Measurements from ENCODE around the gene FBXO46.
"Not testable (repeated sequence)": the region's sequence is repeated elsewhere in the genome, so short reads cannot be mapped to it uniquely, and the experiment has no call there.

The FBXO46 gene

GRCh38 chr19:45766296-45766868 is 35.7 kb upstream of the FBXO46 start:
- DNase-seq (ENCODE audit: low spot score), result peak; percentile 66

- DNase-seq (ENCODE audit: low spot score), result peak; percentile 64
These were observed 35.1 kb upstream of the FBXO46 start for GRCh38 chr19:45765702-45766295.

GRCh38 chr19:45764945-45765701 is 34.4 kb upstream of the FBXO46 start:
- DNase-seq (ENCODE audit: low spot score), result peak; percentile 68

DNA sequence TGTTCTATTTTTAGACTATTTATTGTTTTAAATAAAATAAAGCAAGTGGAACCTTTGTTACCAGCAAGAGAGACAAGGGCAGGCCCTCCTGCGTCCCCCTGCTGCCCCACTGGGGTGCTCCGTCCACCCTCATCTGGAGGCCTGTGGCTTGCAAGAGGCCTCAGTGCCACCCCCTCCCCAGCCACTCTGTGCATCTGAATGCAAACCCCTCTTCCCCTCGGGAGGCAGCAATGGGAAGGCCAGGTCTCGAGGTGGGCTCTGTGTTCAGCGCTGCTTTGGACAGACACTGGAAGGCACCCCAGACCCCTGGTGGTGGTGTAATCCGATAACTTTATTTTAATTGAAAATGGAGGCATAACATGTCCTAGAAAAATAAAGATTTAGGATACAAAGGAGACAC is 33.8 kb upstream of the FBXO46 start:
- DNase-seq (ENCODE audit: low spot score), result peak; percentile 66

DNA sequence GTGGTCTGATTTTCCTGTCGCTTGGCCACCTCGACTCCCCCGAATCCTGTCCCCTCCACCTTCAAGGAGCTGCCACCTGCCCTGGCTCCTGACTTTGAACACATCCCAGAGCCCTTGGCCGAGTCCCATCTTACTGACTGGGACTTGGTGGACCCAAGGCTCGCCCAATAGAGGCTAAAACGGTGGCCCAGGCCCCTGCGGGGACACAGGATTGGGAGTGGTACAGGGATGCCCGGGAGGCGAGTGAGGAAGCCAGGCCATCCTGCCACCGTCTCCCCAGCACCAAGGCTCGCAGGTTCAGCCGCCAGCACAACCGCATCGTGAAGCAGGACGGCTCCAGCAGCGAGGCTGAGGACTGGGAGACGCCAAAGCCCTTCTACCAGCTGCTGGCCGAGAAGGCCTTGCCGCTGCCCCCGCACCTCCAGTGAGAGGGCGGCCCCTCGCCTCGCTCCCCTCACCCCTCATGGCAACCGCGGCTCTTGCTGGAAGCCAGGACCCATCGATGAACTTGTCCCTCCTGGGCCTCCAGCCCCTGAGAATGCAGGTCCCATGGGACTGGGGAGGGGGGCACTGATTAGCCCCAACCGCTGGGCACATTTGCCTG is 33.1 kb upstream of the FBXO46 start:
- peak; percentile 61 for DNase-seq (ENCODE audit: low spot score)

- DNase-seq (ENCODE audit: low spot score), result no peak
These were observed 32.4 kb upstream of the FBXO46 start for GRCh38 chr19:45762870-45763631.

DNA sequence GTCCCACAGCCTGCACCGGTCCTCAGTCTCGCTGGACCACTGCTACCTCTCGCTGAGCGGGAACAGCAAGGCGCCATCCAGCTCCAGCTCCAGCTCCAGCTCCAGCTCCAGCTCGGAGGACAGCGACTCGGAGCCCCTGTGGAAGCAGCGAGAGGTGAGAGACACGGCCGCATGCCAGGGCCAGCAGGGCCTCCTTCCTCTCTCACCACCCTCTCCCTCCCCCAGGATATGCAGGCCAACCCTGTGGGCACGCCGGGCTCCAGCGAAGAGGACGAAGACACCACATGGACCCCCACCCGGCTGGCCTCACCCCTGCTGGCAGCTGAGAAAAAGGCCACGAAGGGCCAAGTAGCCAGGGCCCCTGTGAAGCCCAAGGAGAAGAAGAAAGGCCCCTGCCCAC is 31.0 kb upstream of the FBXO46 start:
- no peak for DNase-seq (ENCODE audit: low spot score)

DNA sequence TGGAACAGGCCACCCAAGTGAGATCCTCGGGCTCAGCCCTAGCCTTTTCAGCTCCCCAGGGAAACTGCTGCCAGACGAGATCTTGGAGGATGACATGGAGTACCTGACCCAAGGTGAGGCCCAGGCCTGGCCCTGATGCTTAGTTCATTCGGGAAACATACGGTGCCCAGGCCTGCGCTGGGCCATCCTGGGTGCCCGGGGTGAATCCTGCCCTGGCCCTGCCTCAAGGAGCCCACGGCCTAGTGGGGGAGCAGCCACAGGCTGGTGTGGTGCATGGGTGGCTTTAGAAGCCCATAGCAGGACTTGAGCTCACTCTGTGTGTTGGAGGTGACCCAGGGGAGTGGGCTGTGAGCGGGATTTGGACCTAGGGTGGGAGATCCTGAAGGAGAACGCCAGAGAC is 28.2 kb upstream of the FBXO46 start:
- DNase-seq (ENCODE audit: low spot score), result no peak

DNA sequence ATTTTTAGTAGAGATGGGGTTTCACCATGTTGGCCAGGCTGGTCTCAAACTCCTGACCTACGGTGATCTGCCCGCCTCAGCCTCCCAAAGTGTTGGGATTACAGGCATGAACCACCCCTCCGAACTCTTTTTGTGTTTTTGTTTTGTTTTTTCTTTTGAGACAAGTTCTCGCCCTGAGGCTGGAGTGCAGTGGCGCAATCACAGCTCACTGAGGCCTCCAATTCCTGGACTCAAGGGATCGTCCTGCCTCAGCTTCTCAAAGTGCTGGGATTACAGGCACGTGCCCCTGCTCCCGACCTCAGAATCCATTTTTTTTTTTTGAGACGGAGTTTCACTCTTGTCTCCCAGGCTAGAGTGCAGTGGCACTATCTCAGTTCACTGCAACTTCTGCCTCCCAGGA is 27.0 kb upstream of the FBXO46 start:
- no peak for DNase-seq (ENCODE audit: low spot score)

- no peak for DNase-seq (ENCODE audit: low spot score)
These were observed 23.6 kb upstream of the FBXO46 start for GRCh38 chr19:45754323-45754722.

DNA sequence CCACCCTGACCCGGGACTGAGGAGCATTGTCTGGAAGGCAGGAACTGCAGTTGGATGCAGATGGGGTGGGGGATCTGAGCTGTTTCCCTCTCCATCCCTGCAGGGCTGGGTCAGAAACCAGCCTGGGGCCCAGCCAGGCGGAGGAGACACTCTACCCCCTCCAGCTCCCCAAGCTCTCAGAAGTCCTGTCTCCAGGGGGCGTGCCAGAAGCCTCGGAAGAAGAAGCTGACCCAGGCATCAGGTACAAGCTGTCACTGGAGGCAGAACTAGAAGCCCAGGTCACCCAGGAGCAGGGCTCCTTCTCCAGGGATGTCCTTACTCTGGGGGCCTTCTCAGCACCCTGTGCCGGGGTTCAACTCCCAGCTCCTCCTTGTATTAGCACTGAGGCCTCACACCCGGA is 22.9 kb upstream of the FBXO46 start:
- no peak for DNase-seq (ENCODE audit: low spot score)

- no peak for DNase-seq (ENCODE audit: low spot score)
These were observed 21.9 kb upstream of the FBXO46 start for GRCh38 chr19:45752639-45753038.

DNA sequence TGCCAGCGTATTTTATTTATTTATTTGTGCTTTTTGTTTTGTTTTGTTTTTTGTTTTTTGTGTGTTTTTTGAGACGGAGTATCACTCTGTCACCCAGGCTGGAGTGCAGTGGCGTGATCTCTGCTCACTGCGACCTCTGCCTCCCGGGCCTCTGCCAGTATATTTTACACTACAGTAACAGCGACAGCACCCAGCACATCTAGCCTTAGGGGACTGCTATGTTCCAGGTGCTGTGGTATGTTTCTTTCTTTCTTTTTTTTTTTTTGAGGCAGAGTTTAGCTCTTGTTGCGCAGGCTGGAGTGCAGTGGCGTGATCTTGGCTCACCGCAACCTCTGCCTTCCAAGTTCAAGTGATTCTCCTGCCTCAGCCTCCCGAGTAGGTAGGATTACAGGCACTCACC is 20.8 kb upstream of the FBXO46 start:
- DNase-seq (ENCODE audit: low spot score), result not testable (repeated sequence)

GRCh38 chr19:45747513-45747912 is 16.8 kb upstream of the FBXO46 start:
- no peak for DNase-seq (ENCODE audit: low spot score)

GRCh38 chr19:45746866-45747265 is 16.2 kb upstream of the FBXO46 start:
- no peak for DNase-seq (ENCODE audit: low spot score)

DNA sequence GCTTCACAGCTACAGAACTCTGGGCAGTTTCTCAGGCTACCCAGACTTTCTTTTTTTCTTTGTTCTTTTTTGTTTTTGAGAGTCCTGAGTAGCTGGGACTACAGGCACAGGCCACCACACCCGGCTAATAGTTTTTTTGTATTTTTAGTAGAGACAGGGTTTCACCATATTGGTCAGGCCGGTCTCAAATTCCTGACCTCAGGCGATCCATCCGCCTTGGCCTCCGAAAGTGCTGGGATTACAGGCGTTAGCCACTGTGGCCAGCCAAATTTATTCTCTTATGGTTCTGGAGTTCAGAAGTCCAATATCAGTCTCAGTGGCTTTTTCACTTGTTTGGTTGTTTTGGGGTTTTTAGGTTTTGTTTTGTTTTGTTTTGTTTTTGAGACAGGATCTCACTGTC is 14.9 kb upstream of the FBXO46 start:
- DNase-seq (ENCODE audit: low spot score), result no peak

GRCh38 chr19:45742969-45743368 is 12.3 kb upstream of the FBXO46 start:
- no peak for DNase-seq (ENCODE audit: low spot score)

GRCh38 chr19:45739498-45740439 is 9.1 kb upstream of the FBXO46 start:
- no peak for DNase-seq (ENCODE audit: low spot score)

- DNase-seq (ENCODE audit: low spot score), result no peak
These were observed 2.6 kb upstream of the FBXO46 start, which contains the start of gene MEIOSIN for GRCh38 chr19:45733160-45733810. MEIOSIN (plus strand) TSS chr19:45733439; CDS start chr19:45735377, 1,938 bp downstream.

GRCh38 chr19:45729800-45730290 is 851 bp downstream of the FBXO46 start:
- DNase-seq (ENCODE audit: low spot score), result no peak

All from left forelimb (tissue), 1 donor.